SU-DHL-6 (cell line): ENCODE data around the gene LTBP1.

Source experiments
- H2AFZ ChIP-seq: fragments of 200-600 bp; sonication (generic); 2 replicates; pipeline ENCODE4 v1.6.1; 2014; ENCODE audit warnings: low read depth, mild to moderate bottlenecking, moderate library complexity, mixed read lengths, antibody characterized with exemption, low read length; ENCODE audit not compliant: severe bottlenecking
- H3F3A ChIP-seq: fragments of 200-600 bp; shearing (Covaris generic); 2 replicates; pipeline ENCODE4 v1.6.0; 2016; ENCODE audit warnings: antibody characterized with exemption, mild to moderate bottlenecking; ENCODE audit not compliant: insufficient read depth
- H3K27ac ChIP-seq: fragments of 200-600 bp; sonication (generic); 2 replicates; pipeline ENCODE4 v1.5.1; 2016; ENCODE audit warnings: low read depth, mild to moderate bottlenecking, low read length, moderate library complexity, mixed read lengths
- H3K27me3 ChIP-seq: fragments of 200-600 bp; sonication (generic), shearing (Covaris generic); 2 replicates; pipeline ENCODE4 v1.6.0; 2014; ENCODE audit warnings: mild to moderate bottlenecking, low read length
- H3K36me3 ChIP-seq: fragments of 200-600 bp; sonication (generic); 2 replicates; pipeline ENCODE4 v1.6.1; 2014; ENCODE audit warnings: mild to moderate bottlenecking, low read length, mixed read lengths
- H3K4me2 ChIP-seq: fragments of 300-600, 200-600 bp; shearing (Covaris generic), sonication (generic); 2 replicates; pipeline ENCODE4 v1.6.0; 2014; ENCODE audit warnings: low read length, low read depth, mild to moderate bottlenecking; ENCODE audit not compliant: poor library complexity, severe bottlenecking
- H3K4me3 ChIP-seq: fragments of 200-600 bp; sonication (generic); 2 replicates; pipeline ENCODE4 v1.5.1; 2014; ENCODE audit warnings: antibody characterized with exemption, low read length, mild to moderate bottlenecking, mixed read lengths; ENCODE audit not compliant: insufficient read depth, poor library complexity, severe bottlenecking
- H3K79me2 ChIP-seq: fragments of 200-600 bp; sonication (generic); 2 replicates; pipeline ENCODE4 v1.6.1; 2014; ENCODE audit warnings: mild to moderate bottlenecking, low read length, moderate library complexity; ENCODE audit not compliant: insufficient read depth
- H3K9ac ChIP-seq: fragments of 200-600 bp; sonication (generic); 2 replicates; pipeline ENCODE4 v1.7.0; 2014; ENCODE audit warnings: mild to moderate bottlenecking, low read length
- H3K9me2 ChIP-seq: fragments of 200-600 bp; sonication (generic); replicated peaks from 2 replicates; pipeline ENCODE4 v1.6.1; 2014; ENCODE audit warnings: low read length; ENCODE audit not compliant: insufficient read depth
- H3K9me3 ChIP-seq: fragments of 200-600 bp; sonication (generic); 2 replicates; pipeline ENCODE4 v1.6.1; 2014; ENCODE audit warnings: low read length, mixed read lengths; ENCODE audit not compliant: insufficient read depth
- H4K20me1 ChIP-seq: fragments of 200-600 bp; sonication (generic); 2 replicates; pipeline ENCODE4 v1.6.1; 2014; ENCODE audit warnings: low read depth, mild to moderate bottlenecking, antibody characterized with exemption, low read length, moderate library complexity, mixed read lengths
- CTCF ChIP-seq: fragments of 200-600 bp; sonication (generic); IDR thresholded peaks from one replicate; pipeline ENCODE4 v1.5.1; 2017; ENCODE audit warnings: antibody characterized with exemption, mild to moderate bottlenecking, low read length, moderate library complexity; ENCODE audit not compliant: insufficient read depth, poor library complexity, severe bottlenecking
- EZH2phosphoT487 ChIP-seq: fragments of 200-600 bp; sonication (generic), shearing (Covaris generic); conservative IDR thresholded peaks from 2 replicates; pipeline ENCODE4 v1.6.1; 2018; ENCODE audit warnings: mild to moderate bottlenecking, antibody characterized with exemption, low read length, moderate library complexity, mixed read lengths

Gene LTBP1

DNA sequence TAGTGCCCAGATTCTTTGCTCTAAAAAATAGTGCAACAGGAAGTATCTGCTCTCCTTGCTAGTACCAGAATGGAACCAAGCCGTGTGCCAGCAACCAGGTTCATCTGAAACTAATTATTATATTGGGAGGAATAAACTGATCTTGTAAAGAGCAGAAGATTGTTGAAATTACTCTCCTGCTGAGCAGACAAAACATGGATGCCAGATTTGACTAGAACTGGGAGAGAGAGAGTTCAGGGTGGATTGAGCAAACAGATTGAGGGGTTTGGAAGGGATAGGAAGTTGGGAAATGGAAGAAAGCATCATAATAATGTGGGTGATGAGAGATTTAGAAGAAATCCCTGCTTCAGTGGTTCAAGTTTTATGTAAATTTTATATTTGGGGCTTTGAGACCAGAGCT is 369.6 kb downstream of the LTBP1 start:
- Histone ChIP-seq H3K9me2 (no peaks in the 10 kb centered on the region), H3K9me3 (no peaks in the 10 kb centered on the region), H3K79me2 (no peaks in the 10 kb centered on the region), H3K9ac (no peak overlapping the region), H3K4me3 (no peak overlapping the region), H2AFZ (no peak overlapping the region), H3K4me2 (no peak overlapping the region), H4K20me1 (no peaks in the 10 kb centered on the region), H3K36me3 (peaks cover 13% of the 10 kb centered on the region), H3K27me3 (no peaks in the 10 kb centered on the region), H3F3A (0 out of 2 replicates have a peak, but pooled peaks cover 3% of the 10 kb centered on the region), H3K27ac (no peak overlapping the region)
- TF ChIP-seq EZH2phosphoT487 (no peak), CTCF (no peak)

DNA sequence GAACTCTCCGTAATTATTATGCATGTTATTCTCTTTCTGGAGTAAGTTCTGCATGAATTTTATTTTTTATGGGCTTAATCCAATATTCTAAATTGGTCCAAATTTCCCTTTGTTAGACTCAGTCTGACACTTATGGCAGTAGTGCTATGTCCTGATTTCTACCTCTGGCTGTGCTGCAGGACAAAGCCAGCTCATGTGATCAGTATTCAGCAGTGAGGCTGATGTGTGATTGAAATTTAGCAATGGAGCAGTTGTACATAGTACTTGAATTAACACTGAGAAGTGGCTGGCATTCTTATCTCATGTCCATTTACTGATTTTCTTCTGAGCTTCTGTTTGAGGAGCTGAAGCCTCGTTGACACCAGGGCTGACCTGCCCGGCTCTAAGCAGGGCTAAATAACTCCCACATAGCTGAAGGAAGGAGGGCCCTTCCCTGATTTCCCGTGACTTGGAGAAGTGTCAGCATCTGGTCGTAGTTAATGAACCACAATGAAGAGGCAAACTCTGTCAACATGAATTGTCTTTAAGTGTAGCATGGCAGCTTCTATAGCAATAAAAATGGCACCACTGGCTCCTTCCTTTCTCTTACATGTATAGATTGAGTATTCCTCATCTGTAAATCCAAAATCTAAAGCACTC is 370.7 kb downstream of the LTBP1 start:
- no peaks in the 10 kb centered on the region for H3K9me3 ChIP-seq
- H3K4me3 ChIP-seq: no peak overlapping the region
- H3K27ac ChIP-seq: no peak overlapping the region
- peaks cover 8% of the 10 kb centered on the region for H3K36me3 ChIP-seq
- H3K4me2 ChIP-seq: no peak overlapping the region
- TF ChIP-seq EZH2phosphoT487 (no peak), CTCF (no peak)
- H3K27me3 ChIP-seq: no peaks in the 10 kb centered on the region
- H2AFZ ChIP-seq: no peak overlapping the region
- no peaks in the 10 kb centered on the region for H3K79me2 ChIP-seq
- H3F3A ChIP-seq: 0 out of 2 replicates have a peak, but pooled peaks cover 3% of the 10 kb centered on the region
- H3K9ac ChIP-seq: no peak overlapping the region
- no peaks in the 10 kb centered on the region for H4K20me1 ChIP-seq
- no peaks in the 10 kb centered on the region for H3K9me2 ChIP-seq

GRCh38 chr2:33318456-33318855 is 371.7 kb downstream of the LTBP1 start:
- Histone ChIP-seq H3K9ac (no peak overlapping the region), H3K27me3 (no peaks in the 10 kb centered on the region), H3K36me3 (peaks cover 8% of the 10 kb centered on the region), H2AFZ (no peak overlapping the region), H3K79me2 (no peaks in the 10 kb centered on the region), H3K9me3 (no peaks in the 10 kb centered on the region), H3K27ac (no peak overlapping the region), H3K9me2 (no peaks in the 10 kb centered on the region), H4K20me1 (no peaks in the 10 kb centered on the region), H3K4me3 (no peak overlapping the region), H3K4me2 (no peak overlapping the region), H3F3A (0 out of 2 replicates have a peak, but pooled peaks cover 3% of the 10 kb centered on the region)
- TF ChIP-seq CTCF (no peak), EZH2phosphoT487 (no peak)
